ENCODE results near the gene SH3BP4. TPM values are rescaled to one million over a fixed set of nuclear protein-coding genes. Genes with fewer than 3 reads are reported as not detected.

The SH3BP4 gene
- polyA plus RNA-seq, 1 donor = 27.7 TPM

DNA sequence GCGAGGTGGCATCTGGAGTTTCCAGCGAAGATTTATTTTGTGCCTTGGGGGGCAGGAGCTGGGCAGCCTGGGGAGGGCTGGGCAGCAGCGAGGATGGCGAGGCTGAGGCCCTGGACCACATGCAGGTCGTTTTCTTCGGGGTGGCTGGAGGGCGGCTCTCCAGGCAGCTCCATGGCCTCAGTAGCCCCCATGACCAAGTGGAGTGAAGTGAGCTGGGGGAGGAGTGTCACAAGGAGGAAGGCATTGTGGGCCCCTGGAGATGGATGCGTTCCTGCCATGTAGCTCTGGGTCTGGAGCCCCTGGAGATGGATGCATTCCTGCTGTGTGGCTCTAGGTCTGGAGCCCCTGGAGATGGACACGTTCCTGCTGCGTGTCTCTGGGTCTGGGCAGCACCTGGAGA, 40.4 kb downstream of the SH3BP4 start:
- Histone ChIP-seq H3K4me1 (ENCODE audit: control insufficient read depth, insufficient read depth, low read length) (peaks cover 29% of the 10 kb centered on the region), H3K27me3 (ENCODE audit: control insufficient read depth, insufficient read depth, low read length) (no peaks in the 10 kb centered on the region), H3K4me3 (ENCODE audit: low read length) (no peak overlapping the region), H3K27ac (ENCODE audit: low read length) (no peak overlapping the region), H3K36me3 (ENCODE audit: control insufficient read depth, insufficient read depth, low read length) (peaks cover 18% of the 10 kb centered on the region), H3K9me3 (ENCODE audit: control insufficient read depth, low read depth, low read length) (no peaks in the 10 kb centered on the region)
- DNase-seq = no peak
- no CpG with 5 or more reads among the region's 10 CpGs for WGBS (ENCODE audit: insufficient coverage, low lambda C conversion rate)

DNA sequence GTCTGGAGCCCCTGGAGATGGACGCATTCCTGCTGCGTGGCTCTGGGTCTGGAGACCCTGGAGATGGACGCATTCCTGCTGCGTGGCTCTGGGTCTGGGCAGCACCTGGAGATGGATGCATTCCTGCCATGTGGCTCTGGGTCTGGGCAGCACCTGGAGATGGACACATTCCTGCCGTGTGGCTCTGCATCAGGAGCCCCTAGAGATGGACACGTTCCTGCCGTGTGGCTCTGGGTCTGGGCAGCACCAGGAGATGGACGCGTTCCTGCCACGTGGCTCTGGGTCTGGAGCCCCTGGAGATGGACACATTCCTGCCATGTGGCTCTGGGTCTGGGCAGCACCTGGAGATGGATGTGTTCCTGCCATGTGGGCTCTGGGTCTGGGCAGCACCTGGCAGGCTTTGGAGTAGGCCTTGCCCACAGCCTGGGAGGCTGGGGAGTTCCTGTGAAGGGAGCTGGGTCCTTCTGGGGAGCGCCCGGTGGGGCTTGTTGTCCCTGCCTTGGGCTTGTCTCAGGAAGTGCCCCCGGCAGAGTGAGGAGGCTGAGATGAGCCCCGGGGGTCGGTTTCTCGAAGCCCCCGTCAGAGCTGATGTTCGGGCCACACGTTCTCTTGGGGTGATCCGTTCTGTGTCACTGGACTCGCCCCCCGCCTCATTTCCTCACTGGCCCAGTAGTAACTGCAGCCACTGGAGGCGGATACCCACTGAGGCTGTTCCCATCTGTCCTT, 41.0 kb downstream of the SH3BP4 start:
- H3K4me1 ChIP-seq (ENCODE audit: control insufficient read depth, insufficient read depth, low read length) = peaks cover 28% of the 10 kb centered on the region
- no peak overlapping the region for H3K27ac ChIP-seq (ENCODE audit: low read length)
- H3K9me3 ChIP-seq (ENCODE audit: control insufficient read depth, low read depth, low read length) = no peaks in the 10 kb centered on the region
- no peak for DNase-seq
- H3K4me3 ChIP-seq (ENCODE audit: low read length) = no peak overlapping the region
- no CpG with 5 or more reads among the region's 23 CpGs for WGBS (ENCODE audit: insufficient coverage, low lambda C conversion rate)
- peaks cover 20% of the 10 kb centered on the region for H3K36me3 ChIP-seq (ENCODE audit: control insufficient read depth, insufficient read depth, low read length)
- no peaks in the 10 kb centered on the region for H3K27me3 ChIP-seq (ENCODE audit: control insufficient read depth, insufficient read depth, low read length)

GRCh38 chr2:234993541-234993981, 41.7 kb downstream of the SH3BP4 start:
- H3K27ac ChIP-seq (ENCODE audit: low read length) = no peak overlapping the region

DNA sequence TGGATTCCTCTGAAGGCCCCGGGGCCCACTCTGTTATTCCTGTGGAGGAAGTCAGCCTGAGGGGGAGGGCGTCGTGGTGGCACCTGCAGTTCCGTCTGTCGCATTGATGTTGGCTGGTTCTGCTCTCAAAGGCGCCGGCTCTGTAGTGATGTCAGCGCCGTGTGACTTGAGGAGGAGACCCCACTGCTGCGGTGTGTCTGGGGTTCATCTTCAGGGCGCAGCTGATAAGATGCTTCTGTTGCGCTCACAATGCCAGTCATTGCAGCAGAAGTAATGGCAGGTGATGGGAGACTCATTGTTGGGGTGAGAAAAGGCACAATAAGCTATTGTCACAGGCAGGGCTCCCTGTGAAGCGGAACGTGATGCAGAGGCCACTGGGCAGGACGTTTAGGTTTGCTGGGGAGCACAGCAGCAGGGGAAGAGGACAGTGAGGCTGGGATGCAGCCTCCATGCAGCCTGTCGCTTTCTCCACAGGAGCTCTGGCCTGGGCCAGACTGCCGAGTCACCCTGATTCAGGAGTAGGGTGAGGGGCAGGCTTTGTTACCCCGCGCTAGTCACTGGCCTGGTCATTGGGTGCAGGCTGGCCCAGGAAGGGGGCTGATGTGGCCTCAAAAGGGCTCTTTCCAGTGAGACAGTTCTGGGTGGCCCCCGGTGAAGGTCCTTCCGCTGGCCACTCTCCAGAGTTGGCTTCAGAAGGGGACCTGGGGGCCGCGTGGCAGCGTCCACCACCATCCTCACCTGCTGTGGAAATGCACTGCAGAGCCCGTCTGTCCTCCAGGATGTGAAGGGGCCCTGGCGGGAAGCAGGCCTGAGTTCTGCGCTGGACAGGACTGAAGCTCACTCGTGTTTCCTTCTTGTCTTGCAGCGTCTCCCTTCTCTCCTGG, 42.9 kb downstream of the SH3BP4 start:
- WGBS (ENCODE audit: insufficient coverage, low lambda C conversion rate) = no CpG with 5 or more reads among the region's 29 CpGs
- H3K36me3 ChIP-seq (ENCODE audit: control insufficient read depth, insufficient read depth, low read length) = peaks cover 20% of the 10 kb centered on the region
- no peak overlapping the region for H3K27ac ChIP-seq (ENCODE audit: low read length)
- no peaks in the 10 kb centered on the region for H3K9me3 ChIP-seq (ENCODE audit: control insufficient read depth, low read depth, low read length)
- DNase-seq = no peak
- peaks cover 45% of the 10 kb centered on the region for H3K4me1 ChIP-seq (ENCODE audit: control insufficient read depth, insufficient read depth, low read length)
- no peak overlapping the region for H3K4me3 ChIP-seq (ENCODE audit: low read length)
- H3K27me3 ChIP-seq (ENCODE audit: control insufficient read depth, insufficient read depth, low read length) = no peaks in the 10 kb centered on the region

More at GRCh38 chr2:234993541-234993981, 41.7 kb downstream of the SH3BP4 start:
- WGBS (ENCODE audit: insufficient coverage, low lambda C conversion rate) = 100% methylated on average over 1 of the region's 11 CpGs
- DNase-seq = no peak
- Histone ChIP-seq H3K4me3 (ENCODE audit: low read length) (no peak overlapping the region), H3K9me3 (ENCODE audit: control insufficient read depth, low read depth, low read length) (no peaks in the 10 kb centered on the region), H3K27me3 (ENCODE audit: control insufficient read depth, insufficient read depth, low read length) (no peaks in the 10 kb centered on the region), H3K4me1 (ENCODE audit: control insufficient read depth, insufficient read depth, low read length) (peaks cover 34% of the 10 kb centered on the region), H3K36me3 (ENCODE audit: control insufficient read depth, insufficient read depth, low read length) (peaks cover 20% of the 10 kb centered on the region)

DNA sequence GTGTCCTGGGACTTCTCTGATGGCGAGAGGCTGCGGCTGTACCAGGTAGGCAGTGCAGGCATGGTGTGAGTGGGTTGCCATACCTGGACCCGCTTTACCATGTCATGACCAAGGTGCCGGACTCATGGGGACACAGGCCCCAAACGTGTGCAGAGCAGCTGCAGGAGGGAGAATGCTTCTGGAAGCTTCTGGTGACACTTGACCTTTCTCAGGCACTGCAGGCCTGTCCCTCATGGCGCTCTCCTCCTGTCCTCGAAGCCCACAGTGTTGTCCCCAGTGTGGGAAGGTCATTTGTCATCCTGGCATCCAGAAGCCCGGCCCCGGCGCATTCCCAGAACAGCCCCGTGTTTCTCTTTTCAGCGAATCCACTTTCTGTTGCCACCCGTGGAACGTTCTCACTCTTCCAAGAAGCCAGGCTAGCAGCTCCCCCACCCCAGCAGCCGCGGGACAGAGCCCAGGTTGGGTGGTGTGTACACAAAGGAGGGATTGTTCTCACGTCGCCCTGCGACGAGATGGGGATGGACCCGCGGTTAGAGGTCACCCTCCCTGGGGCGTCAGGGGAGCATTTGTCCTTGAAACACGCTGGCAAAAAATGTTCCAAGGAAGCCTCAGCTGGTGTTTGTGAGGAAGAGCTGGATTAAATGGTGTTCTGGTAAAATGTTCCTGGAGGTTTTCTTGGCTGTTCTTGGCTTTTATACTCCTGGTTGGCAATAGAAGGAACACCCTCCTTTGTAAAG, 43.7 kb downstream of the SH3BP4 start:
- Histone ChIP-seq H3K4me3 (ENCODE audit: low read length) (no peak overlapping the region), H3K27me3 (ENCODE audit: control insufficient read depth, insufficient read depth, low read length) (no peaks in the 10 kb centered on the region), H3K9me3 (ENCODE audit: control insufficient read depth, low read depth, low read length) (no peaks in the 10 kb centered on the region), H3K36me3 (ENCODE audit: control insufficient read depth, insufficient read depth, low read length) (peaks cover 20% of the 10 kb centered on the region), H3K27ac (ENCODE audit: low read length) (no peak overlapping the region), H3K4me1 (ENCODE audit: control insufficient read depth, insufficient read depth, low read length) (peaks cover 53% of the 10 kb centered on the region)
- no CpG with 5 or more reads among the region's 24 CpGs for WGBS (ENCODE audit: insufficient coverage, low lambda C conversion rate)
- peak in 1 of 2 donors; percentile 65 for DNase-seq

DNA sequence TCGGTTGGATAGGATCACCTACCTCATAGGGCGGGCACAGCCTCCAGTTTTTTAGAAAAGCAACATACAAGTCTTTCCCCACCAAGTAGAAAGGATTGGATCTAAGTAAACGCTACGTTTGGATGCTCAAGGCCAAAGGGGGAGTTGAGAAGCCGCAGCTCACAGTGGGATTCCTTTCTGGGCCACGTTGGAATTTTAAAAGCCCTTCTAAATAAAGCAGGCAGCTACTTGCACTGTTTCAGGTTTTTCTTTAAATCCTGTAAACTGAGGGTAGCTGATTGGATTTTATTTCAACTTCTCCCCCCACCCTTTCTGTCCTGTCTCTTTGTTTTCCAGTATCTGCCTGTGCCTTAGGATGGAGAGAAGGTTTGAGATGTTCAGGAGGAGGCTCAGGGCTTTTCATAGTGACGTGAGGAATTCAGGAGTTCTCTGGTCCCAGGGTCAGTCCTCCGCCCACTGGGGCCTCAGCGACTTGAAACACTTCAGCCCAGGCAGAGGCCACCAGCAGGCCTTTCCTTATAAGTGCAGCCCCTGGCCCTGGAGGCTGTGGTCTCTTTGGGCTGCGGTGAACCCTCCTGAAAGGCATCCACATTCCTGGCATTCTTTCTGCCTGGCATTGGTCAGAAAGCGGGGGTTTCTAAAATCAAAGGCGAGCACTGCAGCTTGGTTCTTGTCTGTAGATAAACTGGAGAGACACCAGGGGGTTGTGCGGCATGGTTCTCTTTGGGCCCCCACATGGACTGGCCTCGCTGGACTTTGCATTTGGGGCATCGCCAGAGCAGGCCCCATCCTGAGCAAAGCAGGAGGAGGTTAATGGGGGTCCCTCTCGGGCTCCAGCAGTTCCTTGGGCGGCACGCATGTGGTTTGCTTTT, 44.5 kb downstream of the SH3BP4 start:
- Histone ChIP-seq H3K36me3 (ENCODE audit: control insufficient read depth, insufficient read depth, low read length) (peaks cover 20% of the 10 kb centered on the region), H3K27ac (ENCODE audit: low read length) (no peak overlapping the region), H3K27me3 (ENCODE audit: control insufficient read depth, insufficient read depth, low read length) (no peaks in the 10 kb centered on the region), H3K4me3 (ENCODE audit: low read length) (no peak overlapping the region), H3K9me3 (ENCODE audit: control insufficient read depth, low read depth, low read length) (no peaks in the 10 kb centered on the region), H3K4me1 (ENCODE audit: control insufficient read depth, insufficient read depth, low read length) (peaks cover 60% of the 10 kb centered on the region)
- no peak for DNase-seq
- WGBS (ENCODE audit: insufficient coverage, low lambda C conversion rate) = no CpG with 5 or more reads among the region's 18 CpGs

DNA sequence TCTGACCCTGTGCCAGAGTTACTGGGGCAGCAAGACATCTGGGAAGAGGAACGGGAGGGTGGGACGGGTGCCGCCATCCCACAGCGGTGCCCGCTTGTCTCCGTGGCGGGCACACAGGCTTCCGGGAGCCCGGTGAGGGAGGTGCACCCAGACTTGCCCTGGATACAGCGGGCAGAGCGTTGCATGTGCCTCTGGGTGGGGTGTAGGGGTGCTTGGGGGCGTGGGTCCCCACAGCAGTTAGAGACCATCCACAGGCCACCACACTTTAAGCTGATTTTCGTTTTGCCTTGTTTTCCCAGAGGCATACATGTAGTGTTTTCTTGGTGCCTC, 45.1 kb downstream of the SH3BP4 start:
- Histone ChIP-seq H3K9me3 (ENCODE audit: control insufficient read depth, low read depth, low read length) (no peaks in the 10 kb centered on the region), H3K4me1 (ENCODE audit: control insufficient read depth, insufficient read depth, low read length) (peaks cover 64% of the 10 kb centered on the region), H3K27ac (ENCODE audit: low read length) (no peak overlapping the region), H3K36me3 (ENCODE audit: control insufficient read depth, insufficient read depth, low read length) (peaks cover 20% of the 10 kb centered on the region), H3K4me3 (ENCODE audit: low read length) (no peak overlapping the region), H3K27me3 (ENCODE audit: control insufficient read depth, insufficient read depth, low read length) (no peaks in the 10 kb centered on the region)
- WGBS (ENCODE audit: insufficient coverage, low lambda C conversion rate) = no CpG with 5 or more reads among the region's 13 CpGs
- DNase-seq = no peak

DNA sequence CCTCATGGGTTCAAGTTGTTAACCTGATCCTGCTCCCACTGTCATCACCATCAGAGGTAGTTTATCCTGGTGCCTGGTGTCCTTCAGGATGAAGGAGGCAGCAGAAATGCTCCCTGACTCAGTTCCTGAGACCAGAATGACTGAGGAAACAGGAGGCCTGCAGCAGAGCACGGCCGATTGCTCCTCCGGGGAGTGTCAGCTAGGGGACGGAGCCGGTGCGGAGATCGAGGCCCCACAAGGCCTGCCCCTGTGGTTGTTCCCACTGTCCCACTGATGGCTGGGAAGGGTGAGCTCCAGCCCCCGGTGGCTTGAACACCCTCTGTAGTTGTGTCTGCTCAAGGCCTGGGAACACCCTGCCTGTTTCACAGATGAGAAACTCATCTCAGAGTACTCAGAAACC, 45.6 kb downstream of the SH3BP4 start:
- no CpG with 5 or more reads among the region's 8 CpGs for WGBS (ENCODE audit: insufficient coverage, low lambda C conversion rate)
- Histone ChIP-seq H3K27ac (ENCODE audit: low read length) (no peak overlapping the region), H3K9me3 (ENCODE audit: control insufficient read depth, low read depth, low read length) (no peaks in the 10 kb centered on the region), H3K27me3 (ENCODE audit: control insufficient read depth, insufficient read depth, low read length) (no peaks in the 10 kb centered on the region), H3K4me1 (ENCODE audit: control insufficient read depth, insufficient read depth, low read length) (peaks cover 69% of the 10 kb centered on the region), H3K4me3 (ENCODE audit: low read length) (no peak overlapping the region), H3K36me3 (ENCODE audit: control insufficient read depth, insufficient read depth, low read length) (peaks cover 20% of the 10 kb centered on the region)
- no peak for DNase-seq

- peak overlapping the region; percentile 81 for H3K27ac ChIP-seq (ENCODE audit: low read length)
- no peaks in the 10 kb centered on the region for H3K9me3 ChIP-seq (ENCODE audit: control insufficient read depth, low read depth, low read length)
- peak in 1 of 2 donors; percentile 67 for DNase-seq
- no peaks in the 10 kb centered on the region for H3K27me3 ChIP-seq (ENCODE audit: control insufficient read depth, insufficient read depth, low read length)
- peaks cover 20% of the 10 kb centered on the region for H3K36me3 ChIP-seq (ENCODE audit: control insufficient read depth, insufficient read depth, low read length)
- H3K4me3 ChIP-seq (ENCODE audit: low read length) = no peak overlapping the region
- no CpG with 5 or more reads among the region's 29 CpGs for WGBS (ENCODE audit: insufficient coverage, low lambda C conversion rate)
- peaks cover 81% of the 10 kb centered on the region for H3K4me1 ChIP-seq (ENCODE audit: control insufficient read depth, insufficient read depth, low read length)
Observed at GRCh38 chr2:234998404-234999211, 46.8 kb downstream of the SH3BP4 start.
